Measurements from ENCODE around the gene PXDC1. TPM values are rescaled to one million over a fixed set of nuclear protein-coding genes. Genes with fewer than 3 reads are reported as not detected.
"Not testable (repeated sequence)": the region's sequence is repeated elsewhere in the genome, so short reads cannot be mapped to it uniquely, and the experiment has no call there.

PXDC1 gene
- total RNA-seq, 1 experiment from 2014 or later = 18.2 TPM

- H3K4me1 Mint-ChIP-seq (ENCODE audit: low read depth, unreplicated experiment) = peaks cover 1% of the 10 kb centered on the region
- H3K27ac Mint-ChIP-seq (ENCODE audit: unreplicated experiment) = no peak overlapping the region
- BruUV-seq (replicated peaks) = no TSS peak
- H3K9me3 Mint-ChIP-seq (ENCODE audit: low read depth, unreplicated experiment) = no peaks in the 10 kb centered on the region
- intact Hi-C loops (cut with micrococcal nuclease; ENCODE audit: unreplicated experiment) = no loop called here
- H3K4me3 Mint-ChIP-seq (ENCODE audit: low read depth, unreplicated experiment) = no peak overlapping the region
- CTCF ChIA-PET = no interaction called here
- TF ChIP-seq, protein P1, sequence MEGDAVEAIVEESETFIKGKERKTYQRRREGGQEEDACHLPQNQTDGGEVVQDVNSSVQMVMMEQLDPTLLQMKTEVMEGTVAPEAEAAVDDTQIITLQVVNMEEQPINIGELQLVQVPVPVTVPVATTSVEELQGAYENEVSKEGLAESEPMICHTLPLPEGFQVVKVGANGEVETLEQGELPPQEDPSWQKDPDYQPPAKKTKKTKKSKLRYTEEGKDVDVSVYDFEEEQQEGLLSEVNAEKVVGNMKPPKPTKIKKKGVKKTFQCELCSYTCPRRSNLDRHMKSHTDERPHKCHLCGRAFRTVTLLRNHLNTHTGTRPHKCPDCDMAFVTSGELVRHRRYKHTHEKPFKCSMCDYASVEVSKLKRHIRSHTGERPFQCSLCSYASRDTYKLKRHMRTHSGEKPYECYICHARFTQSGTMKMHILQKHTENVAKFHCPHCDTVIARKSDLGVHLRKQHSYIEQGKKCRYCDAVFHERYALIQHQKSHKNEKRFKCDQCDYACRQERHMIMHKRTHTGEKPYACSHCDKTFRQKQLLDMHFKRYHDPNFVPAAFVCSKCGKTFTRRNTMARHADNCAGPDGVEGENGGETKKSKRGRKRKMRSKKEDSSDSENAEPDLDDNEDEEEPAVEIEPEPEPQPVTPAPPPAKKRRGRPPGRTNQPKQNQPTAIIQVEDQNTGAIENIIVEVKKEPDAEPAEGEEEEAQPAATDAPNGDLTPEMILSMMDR (IDR thresholded peaks at IDR 0.05; ENCODE audit: unreplicated experiment) = no peak
- no peak for DNase-seq
- H3K27me3 Mint-ChIP-seq (ENCODE audit: unreplicated experiment) = no peaks in the 10 kb centered on the region
- H3K36me3 Mint-ChIP-seq (ENCODE audit: insufficient read depth, unreplicated experiment) = no peaks in the 10 kb centered on the region
Measured at GRCh38 chr6:3771407-3772011, 20.0 kb upstream of the PXDC1 start.

GRCh38 chr6:3770023-3770720 is 18.7 kb upstream of the PXDC1 start:
- H3K27me3 Mint-ChIP-seq (ENCODE audit: unreplicated experiment) = no peaks in the 10 kb centered on the region
- H3K4me1 Mint-ChIP-seq (ENCODE audit: low read depth, unreplicated experiment) = no peaks in the 10 kb centered on the region
- H3K36me3 Mint-ChIP-seq (ENCODE audit: insufficient read depth, unreplicated experiment) = no peaks in the 10 kb centered on the region
- no peaks in the 10 kb centered on the region for H3K9me3 Mint-ChIP-seq (ENCODE audit: low read depth, unreplicated experiment)
- TF ChIP-seq, protein P1 (IDR thresholded peaks at IDR 0.05; ENCODE audit: unreplicated experiment) = no peak
- DNase-seq = no peak
- intact Hi-C loops (cut with micrococcal nuclease; ENCODE audit: unreplicated experiment) = no loop called here
- no peak overlapping the region for H3K4me3 Mint-ChIP-seq (ENCODE audit: low read depth, unreplicated experiment)
- no TSS peak for BruUV-seq (replicated peaks)
- CTCF ChIA-PET = no interaction called here
- H3K27ac Mint-ChIP-seq (ENCODE audit: unreplicated experiment) = no peak overlapping the region

- intact Hi-C loops (cut with micrococcal nuclease; ENCODE audit: unreplicated experiment) = no loop called here
- DNase-seq = no peak
- no peaks in the 10 kb centered on the region for H3K27me3 Mint-ChIP-seq (ENCODE audit: unreplicated experiment)
Measured at GRCh38 chr6:3769610-3770009, 18.1 kb upstream of the PXDC1 start.

GRCh38 chr6:3768502-3768901 is 17.0 kb upstream of the PXDC1 start:
- intact Hi-C loops (cut with micrococcal nuclease; ENCODE audit: unreplicated experiment) = no loop called here
- Mint-ChIP-seq H3K36me3 (ENCODE audit: insufficient read depth, unreplicated experiment) (no peaks in the 10 kb centered on the region), H3K27me3 (ENCODE audit: unreplicated experiment) (no peaks in the 10 kb centered on the region), H3K4me3 (ENCODE audit: low read depth, unreplicated experiment) (no peak overlapping the region), H3K9me3 (ENCODE audit: low read depth, unreplicated experiment) (no peaks in the 10 kb centered on the region), H3K27ac (ENCODE audit: unreplicated experiment) (no peak overlapping the region), H3K4me1 (ENCODE audit: low read depth, unreplicated experiment) (no peaks in the 10 kb centered on the region)
- TF ChIP-seq, protein P1 (IDR thresholded peaks at IDR 0.05; ENCODE audit: unreplicated experiment) = no peak
- no TSS peak for BruUV-seq (replicated peaks)
- no peak for DNase-seq
- CTCF ChIA-PET = no interaction called here

More at GRCh38 chr6:3769610-3770009, 18.1 kb upstream of the PXDC1 start:
- Mint-ChIP-seq H3K4me1 (ENCODE audit: low read depth, unreplicated experiment) (no peaks in the 10 kb centered on the region), H3K4me3 (ENCODE audit: low read depth, unreplicated experiment) (no peak overlapping the region), H3K27ac (ENCODE audit: unreplicated experiment) (no peak overlapping the region), H3K36me3 (ENCODE audit: insufficient read depth, unreplicated experiment) (no peaks in the 10 kb centered on the region), H3K9me3 (ENCODE audit: low read depth, unreplicated experiment) (no peaks in the 10 kb centered on the region)
- TF ChIP-seq, protein P1 (IDR thresholded peaks at IDR 0.05; ENCODE audit: unreplicated experiment) = no peak
- CTCF ChIA-PET = no interaction called here
- BruUV-seq (replicated peaks) = no TSS peak

DNA sequence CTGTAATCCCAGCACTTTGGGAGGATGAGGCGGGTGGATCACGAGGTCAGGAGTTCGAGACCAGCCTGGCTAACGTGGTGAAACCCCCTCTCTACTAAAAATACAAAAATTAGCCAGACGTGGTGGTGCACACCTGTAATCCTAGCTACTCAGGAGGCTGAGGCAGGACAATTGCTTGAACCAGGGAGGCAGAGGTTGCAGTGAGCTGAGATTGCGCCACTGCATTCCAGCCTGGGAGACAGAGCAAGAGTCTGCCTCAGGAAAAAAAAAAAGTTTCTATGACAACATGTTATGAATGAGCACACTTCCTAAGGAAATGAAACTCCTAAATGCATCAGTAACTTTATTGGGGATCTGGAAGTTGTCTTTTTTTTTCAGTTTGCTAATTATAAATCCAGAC is 16.0 kb upstream of the PXDC1 start:
- H3K36me3 Mint-ChIP-seq (ENCODE audit: insufficient read depth, unreplicated experiment); DNase-seq; BruUV-seq (replicated peaks); H3K4me3 Mint-ChIP-seq (ENCODE audit: low read depth, unreplicated experiment); H3K27me3 Mint-ChIP-seq (ENCODE audit: unreplicated experiment); CTCF ChIA-PET; H3K4me1 Mint-ChIP-seq (ENCODE audit: low read depth, unreplicated experiment); H3K27ac Mint-ChIP-seq (ENCODE audit: unreplicated experiment); H3K9me3 Mint-ChIP-seq (ENCODE audit: low read depth, unreplicated experiment); intact Hi-C loops (cut with micrococcal nuclease; ENCODE audit: unreplicated experiment): not testable (repeated sequence)

All from Calu3 (cell line).